Measurements from ENCODE around the gene SLC12A6. TPM values are rescaled to one million over a fixed set of nuclear protein-coding genes. Genes with fewer than 3 reads are reported as not detected.

SLC12A6 gene
- total RNA-seq, 1 experiment from 2014 or later: 15.1 TPM

GRCh38 chr15:34314491-34315490 is 22.8 kb downstream of the SLC12A6 start:
- CTCF ChIA-PET: no interaction called here
- no peak overlapping the region for H3K4me3 ChIP-seq (replicated peaks in 1 of 2; ENCODE audit: low read depth in 1 of 2, low read length in 2 of 2)
- H3K36me3 ChIP-seq (ENCODE audit: control insufficient read depth in 1 of 2, insufficient read depth in 2 of 2, low read length in 2 of 2): no peaks in the 10 kb centered on the region; a peak in 1 of 4 replicates
- no peaks in the 10 kb centered on the region for H3K27me3 ChIP-seq (ENCODE audit: insufficient read depth, low read length)
- intact Hi-C loops (cut with micrococcal nuclease): loop anchor here (10.0 kb wide), 1 partner anchor 50 kb away; the partner anchor contains the start of gene LPCAT4
- ATAC-seq: no peak
- RAD21 ChIA-PET (ENCODE audit: low non-redundant PET in 1 of 2, low total read pairs in 2 of 2, uncharacterized antibody in 2 of 2, unreplicated experiment in 2 of 2): no interaction called here
- no peaks in the 10 kb centered on the region for H4K20me1 ChIP-seq (ENCODE audit: insufficient read depth)
- TF ChIP-seq MAX (IDR thresholded peaks at IDR 0.05) (no peak), ZFX (IDR thresholded peaks at IDR 0.05) (no peak), YY1 (IDR thresholded peaks at IDR 0.05; ENCODE audit: extremely low read depth, insufficient replicate concordance, low read depth, low read length) (no peak), POLR2A (IDR thresholded peaks at IDR 0.05; ENCODE audit: borderline replicate concordance, extremely low read depth, insufficient read depth, insufficient read length) (no peak), CBX3 (IDR thresholded peaks at IDR 0.05; ENCODE audit: low read depth) (no peak), REST (IDR thresholded peaks at IDR 0.05; ENCODE audit: low read depth) (no peak), SP1 (IDR thresholded peaks at IDR 0.05; ENCODE audit: low read depth) (no peak), JUND (IDR thresholded peaks at IDR 0.05) (no peak), EZH2 (IDR thresholded peaks at IDR 0.05) (no peak), TCF7L2 (IDR thresholded peaks at IDR 0.05; ENCODE audit: borderline replicate concordance, extremely low read depth, insufficient read depth, insufficient read length) (no peak), ELF1 (IDR thresholded peaks at IDR 0.05; ENCODE audit: borderline replicate concordance, low read depth) (no peak), RAD21 (IDR thresholded peaks at IDR 0.05; ENCODE audit: low read depth) (no peak), SRF (IDR thresholded peaks at IDR 0.05; ENCODE audit: low read depth) (no peak), ZNF274 (IDR thresholded peaks at IDR 0.05; ENCODE audit: low read depth, low read length) (no peak), ZBTB33 (IDR thresholded peaks at IDR 0.05; ENCODE audit: extremely low read depth, insufficient replicate concordance, low read length) (no peak)
- POLR2A ChIA-PET: no interaction called here
- no TSS peak for BruUV-seq (replicated peaks)
- H3K9me2 ChIP-seq (ENCODE audit: insufficient read depth): no peaks in the 10 kb centered on the region
- no peak overlapping the region for H3K4me2 ChIP-seq (ENCODE audit: low read length)
- H3K4me1 ChIP-seq (ENCODE audit: control insufficient read depth in 1 of 2, insufficient read depth in 2 of 2, low read length in 2 of 2): peaks cover 18 to 21% of the 10 kb centered on the region in 2 experiments
- H3K79me2 ChIP-seq (ENCODE audit: insufficient read depth, low read length): no peaks in the 10 kb centered on the region
- H3K9ac ChIP-seq (ENCODE audit: low read length): no peak overlapping the region
- no peak overlapping the region for H3K27ac ChIP-seq (ENCODE audit: low read depth, low read length)
- H3K9me3 ChIP-seq (ENCODE audit: control insufficient read depth in 1 of 2, insufficient read depth in 1 of 2, low read depth in 1 of 2, low read length in 2 of 2): no peaks in the 10 kb centered on the region
- H2AFZ ChIP-seq (ENCODE audit: low read depth, low read length, poor library complexity, severe bottlenecking): no peak overlapping the region
- DNase-seq (ENCODE audit: low read depth, low spot score): no peak
